Brain microvascular endothelial cell (primary cell): ENCODE results near the gene TTC31.

Source experiments
- DNase-seq: peaks from one replicate; pipeline ENCODE4 v3.0.0-alpha.2; 2020
- H3K27ac ChIP-seq: fragments of 250-450 bp; sonication (Bioruptor Pico); 2 replicates; pipeline ENCODE4 v1.5.1; 2020; ENCODE audit warnings: mild to moderate bottlenecking, moderate library complexity
- H3K27me3 ChIP-seq: fragments of 250-450 bp; sonication (Bioruptor Pico); replicated peaks from 2 replicates; pipeline ENCODE4 v1.5.1; 2020; ENCODE audit warnings: mild to moderate bottlenecking
- H3K36me3 ChIP-seq: fragments of 250-450 bp; sonication (Bioruptor Pico); replicated peaks from 2 replicates; pipeline ENCODE4 v1.5.1; 2020; ENCODE audit warnings: mild to moderate bottlenecking
- H3K4me3 ChIP-seq: 2 replicates; pipeline ENCODE4 v1.5.1; 2011; ENCODE audit warnings: low read depth, mild to moderate bottlenecking, control low read depth, low read length, moderate library complexity
- in situ Hi-C: cut with HindIII; loops from 2 replicates; pipeline ENCODE4 v1.10.0; 2017; ENCODE audit warnings: low sequenced_read_pairs, low pct_ligation_motif_present
- TF ChIP-seq, protein P1 (sequence below): IDR thresholded peaks from 2 replicates; pipeline ENCODE4 v1.5.1; 2011; ENCODE audit warnings: low read depth, mild to moderate bottlenecking, moderate library complexity, low read length, control low read depth, inconsistent platforms; ENCODE audit errors: missing control alignments

The TTC31 gene

DNA sequence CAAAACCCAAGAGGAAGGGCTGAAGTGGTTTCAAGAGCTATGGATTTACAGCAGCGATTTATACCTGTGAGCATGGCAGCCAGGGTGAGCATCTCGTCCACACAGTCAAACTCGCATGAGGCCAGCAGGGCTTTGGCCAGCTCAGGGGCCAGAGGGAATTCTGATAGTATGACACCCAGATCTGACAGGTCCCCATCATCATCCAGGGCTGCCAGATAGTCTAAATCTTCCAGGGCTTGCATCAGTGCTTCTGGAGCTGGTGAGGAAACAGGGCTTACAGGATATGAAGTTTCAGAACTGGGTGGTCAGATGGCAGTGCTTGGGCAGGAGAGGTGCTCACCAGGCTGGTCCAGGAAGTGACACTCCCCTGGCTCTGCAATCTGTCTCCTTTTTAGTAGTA, 39.6 kb downstream of the TTC31 start:
- TF ChIP-seq, protein P1, sequence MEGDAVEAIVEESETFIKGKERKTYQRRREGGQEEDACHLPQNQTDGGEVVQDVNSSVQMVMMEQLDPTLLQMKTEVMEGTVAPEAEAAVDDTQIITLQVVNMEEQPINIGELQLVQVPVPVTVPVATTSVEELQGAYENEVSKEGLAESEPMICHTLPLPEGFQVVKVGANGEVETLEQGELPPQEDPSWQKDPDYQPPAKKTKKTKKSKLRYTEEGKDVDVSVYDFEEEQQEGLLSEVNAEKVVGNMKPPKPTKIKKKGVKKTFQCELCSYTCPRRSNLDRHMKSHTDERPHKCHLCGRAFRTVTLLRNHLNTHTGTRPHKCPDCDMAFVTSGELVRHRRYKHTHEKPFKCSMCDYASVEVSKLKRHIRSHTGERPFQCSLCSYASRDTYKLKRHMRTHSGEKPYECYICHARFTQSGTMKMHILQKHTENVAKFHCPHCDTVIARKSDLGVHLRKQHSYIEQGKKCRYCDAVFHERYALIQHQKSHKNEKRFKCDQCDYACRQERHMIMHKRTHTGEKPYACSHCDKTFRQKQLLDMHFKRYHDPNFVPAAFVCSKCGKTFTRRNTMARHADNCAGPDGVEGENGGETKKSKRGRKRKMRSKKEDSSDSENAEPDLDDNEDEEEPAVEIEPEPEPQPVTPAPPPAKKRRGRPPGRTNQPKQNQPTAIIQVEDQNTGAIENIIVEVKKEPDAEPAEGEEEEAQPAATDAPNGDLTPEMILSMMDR: no peak
- no peak overlapping the region for H3K27ac ChIP-seq
- peaks cover 11% of the 10 kb centered on the region for H3K27me3 ChIP-seq
- no peak for DNase-seq
- no peak overlapping the region for H3K4me3 ChIP-seq
- in situ Hi-C loops: no loop called here
- peaks cover 17% of the 10 kb centered on the region for H3K36me3 ChIP-seq

DNA sequence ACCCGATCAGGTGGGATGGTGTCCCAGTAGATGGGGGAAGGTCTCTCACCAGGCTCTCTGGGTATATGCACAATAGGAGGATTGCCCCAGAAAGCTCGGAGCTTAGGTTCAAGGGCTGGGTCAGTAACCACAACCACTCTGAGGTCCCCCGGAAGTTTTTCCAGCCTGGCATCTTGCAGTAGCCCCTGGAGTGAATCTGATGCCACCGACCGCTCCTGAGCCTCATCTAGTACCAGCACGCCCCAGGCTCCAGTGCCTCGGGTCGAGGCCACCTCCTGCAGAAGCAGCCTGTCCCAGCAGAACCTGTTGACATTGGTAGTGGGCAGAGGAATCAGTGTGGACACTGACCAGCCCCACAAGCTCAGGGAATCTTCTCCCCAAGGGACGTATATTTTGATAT, 41.1 kb downstream of the TTC31 start:
- no peak for DNase-seq
- TF ChIP-seq, protein P1: no peak
- Histone ChIP-seq H3K4me3 (no peak overlapping the region), H3K27me3 (peaks cover 9% of the 10 kb centered on the region), H3K27ac (no peak overlapping the region), H3K36me3 (peaks cover 17% of the 10 kb centered on the region)
- in situ Hi-C loops: no loop called here

DNA sequence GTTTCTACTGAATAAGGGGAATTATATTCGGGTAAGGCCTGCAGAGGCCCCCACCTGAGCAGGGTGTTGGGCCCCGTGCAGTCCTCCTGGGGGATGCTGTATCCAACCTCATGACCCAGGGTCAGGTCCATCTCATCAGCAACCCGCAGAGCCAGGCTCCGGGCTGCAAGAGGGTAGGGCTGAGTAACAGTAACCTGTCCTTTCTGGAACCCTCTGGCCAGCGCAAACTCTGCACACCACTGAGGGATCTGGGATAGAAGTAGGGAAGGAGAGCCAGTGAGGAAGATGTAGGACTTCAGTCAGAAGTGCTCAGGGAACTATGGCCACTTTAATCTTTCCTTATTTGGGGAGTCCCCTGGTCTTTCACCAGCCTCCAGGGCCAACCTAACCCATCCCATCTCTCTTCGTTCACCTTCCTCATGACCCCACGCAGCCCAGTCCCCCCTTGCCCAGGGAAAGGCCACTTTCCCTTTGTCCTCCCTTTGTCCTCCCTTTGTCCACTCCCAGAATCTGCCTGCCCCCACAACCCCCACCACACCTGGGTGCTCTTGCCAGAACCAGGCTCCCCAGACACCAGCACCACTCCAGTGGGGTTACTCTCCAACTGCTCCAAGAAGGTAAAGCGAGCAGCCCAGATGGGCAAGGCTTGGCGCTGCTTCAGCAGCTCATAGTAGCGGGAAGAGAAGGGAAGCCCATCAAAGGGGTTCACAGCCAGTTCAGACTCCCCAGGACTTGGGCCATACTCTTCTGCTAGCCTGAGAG, 42.3 kb downstream of the TTC31 start:
- H3K4me3 ChIP-seq: no peak overlapping the region
- H3K27me3 ChIP-seq: peaks cover under 1% of the 10 kb centered on the region
- DNase-seq: no peak
- TF ChIP-seq, protein P1: no peak
- H3K27ac ChIP-seq: no peak overlapping the region
- in situ Hi-C loops: no loop called here
- H3K36me3 ChIP-seq: peaks cover 17% of the 10 kb centered on the region

DNA sequence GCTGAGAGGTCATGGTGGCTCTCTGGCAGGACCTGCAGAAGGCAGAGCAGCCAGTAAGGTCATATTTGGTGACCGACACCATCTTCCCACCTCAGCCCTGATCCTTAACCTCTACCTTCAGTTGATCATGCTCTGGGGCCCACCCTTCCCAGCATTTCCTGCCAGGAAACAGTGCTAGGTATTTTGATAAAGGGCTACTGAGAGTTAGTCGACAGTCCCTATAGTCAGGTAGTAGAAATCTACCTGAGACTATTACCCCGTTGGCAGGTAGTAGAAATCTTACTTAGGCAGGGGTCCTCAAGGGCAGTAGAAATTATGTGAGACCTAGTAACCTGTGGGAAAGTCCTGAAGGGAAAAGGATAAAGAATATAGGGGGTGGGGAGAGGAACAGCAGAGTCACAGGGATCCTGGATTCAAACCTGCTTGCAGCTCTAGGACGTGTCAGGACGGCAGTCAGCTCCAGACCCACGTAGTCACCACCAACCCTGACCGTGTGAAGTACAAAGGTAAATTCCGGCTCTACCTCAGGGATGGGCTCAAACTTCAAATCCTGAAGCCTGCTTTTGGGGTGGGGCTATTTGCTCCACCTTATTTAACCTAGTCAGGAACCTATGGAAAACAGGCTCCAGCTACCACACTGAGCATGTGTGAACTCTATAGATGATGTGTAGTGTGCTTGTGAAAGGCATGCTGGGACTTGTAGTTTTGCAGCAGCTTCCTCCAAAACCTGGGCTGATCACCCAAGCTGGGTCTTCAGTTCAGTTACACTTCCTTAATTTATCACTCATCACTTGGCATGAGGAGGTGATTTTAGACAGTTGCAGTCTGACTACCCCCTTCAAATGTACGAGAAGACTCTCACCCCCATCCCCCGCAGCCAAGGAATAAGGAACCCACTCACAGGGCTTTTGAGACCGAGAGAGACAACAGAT, 43.1 kb downstream of the TTC31 start, which contains the start of gene DQX1:
DQX1 (minus strand) TSS at position 515 of the 932 bp plus-strand sequence; CDS start at position 13, 502 bp downstream.
- TF ChIP-seq, protein P1: no peak
- in situ Hi-C loops: no loop called here
- Histone ChIP-seq H3K27ac (no peak within 1 kb of the TSS), H3K36me3 (peaks cover 17% of the 10 kb centered on the region), H3K27me3 (no peaks in the 10 kb centered on the region), H3K4me3 (no peak within 1 kb of the TSS)
- no peak for DNase-seq

DNA sequence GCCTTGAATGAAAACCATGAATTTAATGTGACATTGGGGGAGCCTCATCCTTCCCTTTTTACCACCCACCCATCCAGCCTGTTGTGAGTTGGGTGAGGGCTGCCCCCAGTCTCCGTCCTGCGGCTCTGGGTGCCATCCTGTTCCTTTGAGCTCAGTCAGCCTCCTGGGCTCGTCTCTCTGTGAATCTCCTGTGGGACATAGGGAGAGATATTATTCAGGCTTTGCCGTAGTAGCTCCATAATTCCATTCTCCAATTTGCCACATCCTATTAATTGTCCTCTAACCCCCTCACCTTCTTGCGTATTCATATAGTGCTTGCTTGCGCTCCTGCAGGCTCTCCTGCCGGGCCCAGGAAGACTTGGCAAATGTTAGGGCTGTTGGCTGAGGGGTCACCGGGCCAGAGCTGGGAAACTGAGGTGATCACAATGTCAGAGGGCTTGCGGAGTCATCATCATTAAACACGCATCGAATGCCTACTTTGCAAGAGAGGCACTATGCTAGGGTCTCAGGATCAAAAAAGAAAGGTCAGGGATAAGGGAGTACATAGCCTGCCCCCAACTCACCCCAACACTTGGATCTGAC, 43.9 kb downstream of the TTC31 start:
- no peak overlapping the region for H3K27ac ChIP-seq
- DNase-seq: no peak
- in situ Hi-C loops: no loop called here
- peaks cover 17% of the 10 kb centered on the region for H3K36me3 ChIP-seq
- TF ChIP-seq, protein P1: no peak
- no peak overlapping the region for H3K4me3 ChIP-seq
- no peaks in the 10 kb centered on the region for H3K27me3 ChIP-seq
